ENCODE results near the gene NKX1-1. TPM values are rescaled to one million over a fixed set of nuclear protein-coding genes. Genes with fewer than 3 reads are reported as not detected.
A peak's percentile ranks its signal among the peaks of the same experiment; 100 is the strongest.

The NKX1-1 gene
- total RNA-seq, 1 donor: not detected

DNA sequence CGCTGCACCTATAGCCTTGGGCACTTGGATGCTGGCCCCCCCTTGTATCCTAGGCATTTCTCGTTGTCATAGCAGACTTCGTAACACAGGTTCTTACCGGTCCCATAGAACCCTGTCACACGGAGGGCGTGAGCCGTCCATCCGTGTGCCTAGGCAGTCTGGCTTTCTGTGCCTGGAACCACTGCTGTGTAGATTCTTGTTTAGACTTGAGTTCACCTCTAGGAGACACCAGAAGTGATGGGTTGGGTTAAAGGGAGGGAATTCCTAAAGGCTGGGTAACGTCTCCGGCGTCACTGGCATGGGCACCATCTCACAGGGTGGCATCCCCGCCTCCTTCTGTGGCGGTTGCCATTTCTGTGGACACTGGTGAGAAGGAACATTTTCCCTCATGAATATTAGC, 13.5 kb upstream of the NKX1-1 start:
- no peaks in the 10 kb centered on the region for H4K20me1 ChIP-seq (ENCODE audit: insufficient read depth, low read length)
- no peak overlapping the region for H3K27ac ChIP-seq (ENCODE audit: low read depth, low read length)
- no peaks in the 10 kb centered on the region for H3K79me2 ChIP-seq (ENCODE audit: insufficient read depth, low read length)
- peak; percentile 25 for DNase-seq (ENCODE audit: insufficient read length, low spot score, missing footprints)
- H3K36me3 ChIP-seq (ENCODE audit: insufficient read depth, low read length): no peaks in the 10 kb centered on the region
- H3K4me3 ChIP-seq (ENCODE audit: insufficient read depth, low read length): no peak overlapping the region
- TF ChIP-seq, protein P1, sequence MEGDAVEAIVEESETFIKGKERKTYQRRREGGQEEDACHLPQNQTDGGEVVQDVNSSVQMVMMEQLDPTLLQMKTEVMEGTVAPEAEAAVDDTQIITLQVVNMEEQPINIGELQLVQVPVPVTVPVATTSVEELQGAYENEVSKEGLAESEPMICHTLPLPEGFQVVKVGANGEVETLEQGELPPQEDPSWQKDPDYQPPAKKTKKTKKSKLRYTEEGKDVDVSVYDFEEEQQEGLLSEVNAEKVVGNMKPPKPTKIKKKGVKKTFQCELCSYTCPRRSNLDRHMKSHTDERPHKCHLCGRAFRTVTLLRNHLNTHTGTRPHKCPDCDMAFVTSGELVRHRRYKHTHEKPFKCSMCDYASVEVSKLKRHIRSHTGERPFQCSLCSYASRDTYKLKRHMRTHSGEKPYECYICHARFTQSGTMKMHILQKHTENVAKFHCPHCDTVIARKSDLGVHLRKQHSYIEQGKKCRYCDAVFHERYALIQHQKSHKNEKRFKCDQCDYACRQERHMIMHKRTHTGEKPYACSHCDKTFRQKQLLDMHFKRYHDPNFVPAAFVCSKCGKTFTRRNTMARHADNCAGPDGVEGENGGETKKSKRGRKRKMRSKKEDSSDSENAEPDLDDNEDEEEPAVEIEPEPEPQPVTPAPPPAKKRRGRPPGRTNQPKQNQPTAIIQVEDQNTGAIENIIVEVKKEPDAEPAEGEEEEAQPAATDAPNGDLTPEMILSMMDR (IDR thresholded peaks at IDR 0.05; ENCODE audit: extremely low read depth, low read depth, low read length): no peak
- no peaks in the 10 kb centered on the region for H3K4me1 ChIP-seq (ENCODE audit: insufficient read depth, low read length)
- H2AFZ ChIP-seq (ENCODE audit: low read length): no peak overlapping the region
- H3K9me3 ChIP-seq (ENCODE audit: low read depth, low read length): no peaks in the 10 kb centered on the region
- no peak overlapping the region for H3K4me2 ChIP-seq (ENCODE audit: insufficient read depth, low read length)
- H3K27me3 ChIP-seq (ENCODE audit: insufficient read depth, low read length): peaks cover 22% of the 10 kb centered on the region

DNA sequence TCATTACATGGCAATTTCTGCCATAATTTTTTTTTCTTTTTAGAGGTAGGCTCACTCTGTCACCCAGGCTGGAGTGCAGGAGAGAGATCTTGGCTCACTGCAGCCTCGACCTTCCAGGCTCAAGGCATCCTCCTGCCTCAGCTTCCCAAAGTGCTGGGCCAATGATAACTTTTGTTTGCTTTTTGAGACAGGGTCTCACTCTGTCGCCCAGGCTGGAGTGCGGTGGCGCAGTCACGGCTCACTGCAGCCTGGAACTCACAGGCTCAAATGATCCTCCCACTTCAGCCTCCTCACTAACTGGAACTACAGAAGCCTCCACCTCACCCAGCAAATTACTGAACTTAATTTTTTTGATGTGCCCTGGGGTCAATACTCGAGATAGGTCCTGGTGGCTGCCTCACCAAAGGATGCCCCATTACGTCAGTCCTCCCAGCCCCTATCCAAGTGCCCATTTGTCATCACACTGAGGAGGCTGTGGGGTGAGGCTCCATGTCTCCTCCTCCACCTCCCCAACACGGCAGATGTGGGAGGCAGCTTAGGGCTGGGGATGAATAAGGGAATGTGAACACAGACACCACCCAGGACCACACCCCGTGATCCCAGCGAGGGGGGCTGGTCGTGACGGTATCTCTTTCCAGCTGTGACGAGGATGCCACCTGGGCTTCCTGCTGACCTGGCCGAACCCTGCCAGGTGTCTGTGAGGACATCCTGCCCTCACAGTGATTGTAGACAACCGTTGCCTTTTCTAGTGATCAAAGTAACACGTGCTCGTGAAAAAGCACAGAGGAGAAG, 12.4 kb upstream of the NKX1-1 start:
- Histone ChIP-seq H3K4me3 (ENCODE audit: insufficient read depth, low read length) (no peak overlapping the region), H3K27me3 (ENCODE audit: insufficient read depth, low read length) (peaks cover 25% of the 10 kb centered on the region), H3K4me2 (ENCODE audit: insufficient read depth, low read length) (no peak overlapping the region), H3K4me1 (ENCODE audit: insufficient read depth, low read length) (no peaks in the 10 kb centered on the region), H2AFZ (ENCODE audit: low read length) (no peak overlapping the region), H3K36me3 (ENCODE audit: insufficient read depth, low read length) (no peaks in the 10 kb centered on the region), H3K9me3 (ENCODE audit: low read depth, low read length) (no peaks in the 10 kb centered on the region), H3K79me2 (ENCODE audit: insufficient read depth, low read length) (no peaks in the 10 kb centered on the region), H3K27ac (ENCODE audit: low read depth, low read length) (no peak overlapping the region), H4K20me1 (ENCODE audit: insufficient read depth, low read length) (no peaks in the 10 kb centered on the region)
- DNase-seq (ENCODE audit: insufficient read length, low spot score, missing footprints): peak; percentile 38
- TF ChIP-seq, protein P1 (IDR thresholded peaks at IDR 0.05; ENCODE audit: extremely low read depth, low read depth, low read length): no peak

DNA sequence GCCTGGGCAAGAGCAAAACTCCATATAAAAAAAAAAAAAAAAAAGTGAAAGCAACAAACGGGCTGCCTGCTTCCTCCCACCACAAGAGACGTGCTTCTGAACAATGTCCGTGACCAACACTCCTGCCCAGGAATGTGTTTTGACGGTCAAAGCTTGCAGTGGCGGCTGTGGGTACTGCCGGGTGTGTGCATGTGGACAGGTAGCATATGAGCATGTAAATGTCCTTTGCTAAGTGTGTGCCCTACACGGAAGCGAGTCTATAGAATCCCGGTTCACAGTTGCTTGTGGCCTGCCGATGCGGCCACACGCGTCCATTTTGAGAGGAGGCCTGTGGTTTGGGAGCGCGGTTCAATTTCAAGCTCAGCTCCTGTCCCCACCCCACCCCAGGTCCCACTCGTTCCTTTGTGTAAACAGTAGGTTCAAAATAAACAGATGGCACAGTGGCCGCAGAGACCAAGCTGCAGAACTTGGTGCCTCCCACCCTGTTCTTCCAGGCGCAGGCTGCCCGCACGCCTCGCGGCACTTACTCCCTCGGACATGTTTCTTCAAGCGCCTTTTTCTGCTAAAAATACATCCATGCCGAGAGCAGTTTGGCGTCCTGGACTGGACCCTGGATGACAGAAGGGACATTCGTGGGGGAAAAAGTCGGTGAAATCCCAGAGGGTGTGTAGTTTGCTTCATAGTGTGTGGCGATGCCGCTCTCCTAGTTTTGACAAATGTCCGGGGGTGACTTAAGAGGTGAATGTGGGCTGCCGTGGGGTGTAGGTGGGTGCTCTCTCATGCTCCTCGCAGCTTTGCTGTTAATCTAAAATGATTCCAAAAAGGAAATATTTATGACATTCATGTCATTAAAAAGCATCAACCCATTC, 11.5 kb upstream of the NKX1-1 start:
- Histone ChIP-seq H3K79me2 (ENCODE audit: insufficient read depth, low read length) (no peaks in the 10 kb centered on the region), H3K27ac (ENCODE audit: low read depth, low read length) (no peak overlapping the region), H4K20me1 (ENCODE audit: insufficient read depth, low read length) (no peaks in the 10 kb centered on the region), H3K27me3 (ENCODE audit: insufficient read depth, low read length) (peaks cover 30% of the 10 kb centered on the region), H3K4me2 (ENCODE audit: insufficient read depth, low read length) (no peak overlapping the region), H2AFZ (ENCODE audit: low read length) (no peak overlapping the region), H3K36me3 (ENCODE audit: insufficient read depth, low read length) (no peaks in the 10 kb centered on the region), H3K4me3 (ENCODE audit: insufficient read depth, low read length) (no peak overlapping the region), H3K9me3 (ENCODE audit: low read depth, low read length) (no peaks in the 10 kb centered on the region), H3K4me1 (ENCODE audit: insufficient read depth, low read length) (no peaks in the 10 kb centered on the region)
- TF ChIP-seq, protein P1 (IDR thresholded peaks at IDR 0.05; ENCODE audit: extremely low read depth, low read depth, low read length): no peak
- DNase-seq (ENCODE audit: insufficient read length, low spot score, missing footprints): peak; percentile 69

DNA sequence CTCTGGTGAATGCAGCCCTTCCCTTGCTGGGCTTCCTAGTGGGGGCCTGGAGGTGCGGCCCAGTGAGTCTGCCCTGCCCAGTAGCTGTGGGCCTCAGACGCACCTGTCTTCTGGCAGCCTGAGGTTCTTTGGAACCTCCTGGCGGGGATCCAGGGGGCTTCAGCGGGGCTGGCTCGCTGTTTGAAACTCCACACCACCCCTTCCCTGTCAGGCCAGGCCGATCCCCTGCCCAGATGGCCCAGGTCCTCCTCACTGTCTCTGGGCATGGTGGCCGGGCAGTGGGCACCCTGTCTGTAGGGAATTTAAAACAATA, 10.7 kb upstream of the NKX1-1 start:
- H3K27me3 ChIP-seq (ENCODE audit: insufficient read depth, low read length): peaks cover 29% of the 10 kb centered on the region
- DNase-seq (ENCODE audit: insufficient read length, low spot score, missing footprints): peak; percentile 78
- H3K79me2 ChIP-seq (ENCODE audit: insufficient read depth, low read length): no peaks in the 10 kb centered on the region
- no peaks in the 10 kb centered on the region for H3K9me3 ChIP-seq (ENCODE audit: low read depth, low read length)
- TF ChIP-seq, protein P1 (IDR thresholded peaks at IDR 0.05; ENCODE audit: extremely low read depth, low read depth, low read length): no peak
- H3K4me2 ChIP-seq (ENCODE audit: insufficient read depth, low read length): no peak overlapping the region
- H3K27ac ChIP-seq (ENCODE audit: low read depth, low read length): no peak overlapping the region
- no peaks in the 10 kb centered on the region for H3K4me1 ChIP-seq (ENCODE audit: insufficient read depth, low read length)
- no peaks in the 10 kb centered on the region for H4K20me1 ChIP-seq (ENCODE audit: insufficient read depth, low read length)
- H3K36me3 ChIP-seq (ENCODE audit: insufficient read depth, low read length): no peaks in the 10 kb centered on the region
- H3K4me3 ChIP-seq (ENCODE audit: insufficient read depth, low read length): no peak overlapping the region
- H2AFZ ChIP-seq (ENCODE audit: low read length): no peak overlapping the region
